OCI-LY1 (cell line): ENCODE results near the gene VHLL.

Experiments
- CTCF ChIP-seq: fragments of 200-600 bp; sonication (generic), shearing (Covaris generic); IDR thresholded peaks from 2 replicates; pipeline ENCODE4 v1.5.1; 2017; ENCODE audit warnings: mild to moderate bottlenecking, antibody characterized with exemption, low read length, moderate library complexity, mixed read lengths
- EZH2 ChIP-seq: fragments of 200-600 bp; sonication (generic), shearing (Covaris generic); IDR thresholded peaks from 2 replicates; pipeline ENCODE4 v1.8.0; 2017; ENCODE audit warnings: borderline replicate concordance, mixed run types, mild to moderate bottlenecking, antibody characterized with exemption, low read length, moderate library complexity, mixed read lengths

GRCh38 chr1:156305215-156305614 is 6.1 kb upstream of the VHLL start:
- TF ChIP-seq CTCF (no peak), EZH2 (no peak)
